K562 (cell line): ENCODE data around the gene SERPINB4.
"Not testable (repeated sequence)": the region's sequence is repeated elsewhere in the genome, so short reads cannot be mapped to it uniquely, and the experiment has no call there.

Experiments
- CTCF ChIP-seq, 3 experiments: IDR thresholded peaks in 2 of 3; conservative IDR thresholded peaks in 1 of 3; 2 replicates each; pipeline ENCODE4 v1.5.1; 2011 to 2012; ENCODE audit warnings: low read length in 3 of 3, mild to moderate bottlenecking in 3 of 3, control low read depth in 2 of 3, improper control_type of control experiment in 1 of 3, inconsistent platforms in 1 of 3, low read depth in 1 of 3, mixed read lengths in 1 of 3, moderate library complexity in 1 of 3; ENCODE audit not compliant: insufficient read depth in 2 of 3
- PHB ChIP-seq: fragments of 250-450 bp; sonication (Bioruptor Pico); IDR thresholded peaks from 2 replicates; pipeline ENCODE4 v1.5.0; 2021
- THRAP3 ChIP-seq: fragments of 450-650 bp; IDR thresholded peaks from 2 replicates; pipeline ENCODE4 v1.6.1; 2016; ENCODE audit warnings: mild to moderate bottlenecking, inconsistent platforms, borderline replicate concordance
- TF ChIP-seq, protein P1 (sequence below): fragments of 450-650 bp; IDR thresholded peaks from 2 replicates; pipeline ENCODE4 v1.6.1; 2016; ENCODE audit warnings: low read depth

DNA sequence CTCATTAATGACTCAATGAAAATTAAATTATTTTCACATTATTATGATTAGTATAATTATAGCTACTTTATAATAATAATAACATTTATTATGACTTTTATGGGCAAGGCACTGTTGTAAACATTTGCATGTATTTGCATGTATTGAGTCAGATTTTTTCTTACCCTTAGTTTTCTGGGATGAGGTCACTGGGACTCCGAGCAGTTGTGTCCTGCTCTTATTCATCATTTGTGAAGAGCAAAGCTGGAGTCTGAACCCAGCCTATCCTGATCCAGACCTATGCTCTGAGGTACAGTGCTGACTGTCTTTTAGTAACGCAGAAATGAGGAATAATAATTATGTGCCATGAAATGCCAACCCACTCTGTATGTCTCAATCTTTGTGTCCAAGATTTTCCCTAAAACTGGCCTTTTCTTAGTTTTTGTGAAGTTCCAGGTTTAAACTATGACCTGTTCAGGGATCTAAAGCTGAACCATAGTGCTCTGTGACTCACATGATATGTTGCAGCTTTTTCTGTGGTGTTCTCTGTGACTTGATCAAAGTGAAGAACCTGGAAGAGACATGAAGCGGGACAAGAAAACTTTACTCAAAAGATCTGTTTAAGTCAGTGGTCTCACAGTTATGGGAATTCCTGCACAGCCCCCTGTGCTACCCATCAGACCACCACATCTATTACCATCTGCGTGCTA lies 1.2 kb downstream of the SERPINB4 start:
- not testable (repeated sequence) for TF ChIP-seq PHB (CRISPR knock-in tag); CTCF (IDR thresholded peaks at IDR 0.05 in 2 of 3, conservative IDR thresholded peaks at IDR 0.05 in 1 of 3; ENCODE audit: insufficient read depth in 2 of 3, low read depth in 1 of 3, low read length in 3 of 3); THRAP3
- TF ChIP-seq, protein P1, sequence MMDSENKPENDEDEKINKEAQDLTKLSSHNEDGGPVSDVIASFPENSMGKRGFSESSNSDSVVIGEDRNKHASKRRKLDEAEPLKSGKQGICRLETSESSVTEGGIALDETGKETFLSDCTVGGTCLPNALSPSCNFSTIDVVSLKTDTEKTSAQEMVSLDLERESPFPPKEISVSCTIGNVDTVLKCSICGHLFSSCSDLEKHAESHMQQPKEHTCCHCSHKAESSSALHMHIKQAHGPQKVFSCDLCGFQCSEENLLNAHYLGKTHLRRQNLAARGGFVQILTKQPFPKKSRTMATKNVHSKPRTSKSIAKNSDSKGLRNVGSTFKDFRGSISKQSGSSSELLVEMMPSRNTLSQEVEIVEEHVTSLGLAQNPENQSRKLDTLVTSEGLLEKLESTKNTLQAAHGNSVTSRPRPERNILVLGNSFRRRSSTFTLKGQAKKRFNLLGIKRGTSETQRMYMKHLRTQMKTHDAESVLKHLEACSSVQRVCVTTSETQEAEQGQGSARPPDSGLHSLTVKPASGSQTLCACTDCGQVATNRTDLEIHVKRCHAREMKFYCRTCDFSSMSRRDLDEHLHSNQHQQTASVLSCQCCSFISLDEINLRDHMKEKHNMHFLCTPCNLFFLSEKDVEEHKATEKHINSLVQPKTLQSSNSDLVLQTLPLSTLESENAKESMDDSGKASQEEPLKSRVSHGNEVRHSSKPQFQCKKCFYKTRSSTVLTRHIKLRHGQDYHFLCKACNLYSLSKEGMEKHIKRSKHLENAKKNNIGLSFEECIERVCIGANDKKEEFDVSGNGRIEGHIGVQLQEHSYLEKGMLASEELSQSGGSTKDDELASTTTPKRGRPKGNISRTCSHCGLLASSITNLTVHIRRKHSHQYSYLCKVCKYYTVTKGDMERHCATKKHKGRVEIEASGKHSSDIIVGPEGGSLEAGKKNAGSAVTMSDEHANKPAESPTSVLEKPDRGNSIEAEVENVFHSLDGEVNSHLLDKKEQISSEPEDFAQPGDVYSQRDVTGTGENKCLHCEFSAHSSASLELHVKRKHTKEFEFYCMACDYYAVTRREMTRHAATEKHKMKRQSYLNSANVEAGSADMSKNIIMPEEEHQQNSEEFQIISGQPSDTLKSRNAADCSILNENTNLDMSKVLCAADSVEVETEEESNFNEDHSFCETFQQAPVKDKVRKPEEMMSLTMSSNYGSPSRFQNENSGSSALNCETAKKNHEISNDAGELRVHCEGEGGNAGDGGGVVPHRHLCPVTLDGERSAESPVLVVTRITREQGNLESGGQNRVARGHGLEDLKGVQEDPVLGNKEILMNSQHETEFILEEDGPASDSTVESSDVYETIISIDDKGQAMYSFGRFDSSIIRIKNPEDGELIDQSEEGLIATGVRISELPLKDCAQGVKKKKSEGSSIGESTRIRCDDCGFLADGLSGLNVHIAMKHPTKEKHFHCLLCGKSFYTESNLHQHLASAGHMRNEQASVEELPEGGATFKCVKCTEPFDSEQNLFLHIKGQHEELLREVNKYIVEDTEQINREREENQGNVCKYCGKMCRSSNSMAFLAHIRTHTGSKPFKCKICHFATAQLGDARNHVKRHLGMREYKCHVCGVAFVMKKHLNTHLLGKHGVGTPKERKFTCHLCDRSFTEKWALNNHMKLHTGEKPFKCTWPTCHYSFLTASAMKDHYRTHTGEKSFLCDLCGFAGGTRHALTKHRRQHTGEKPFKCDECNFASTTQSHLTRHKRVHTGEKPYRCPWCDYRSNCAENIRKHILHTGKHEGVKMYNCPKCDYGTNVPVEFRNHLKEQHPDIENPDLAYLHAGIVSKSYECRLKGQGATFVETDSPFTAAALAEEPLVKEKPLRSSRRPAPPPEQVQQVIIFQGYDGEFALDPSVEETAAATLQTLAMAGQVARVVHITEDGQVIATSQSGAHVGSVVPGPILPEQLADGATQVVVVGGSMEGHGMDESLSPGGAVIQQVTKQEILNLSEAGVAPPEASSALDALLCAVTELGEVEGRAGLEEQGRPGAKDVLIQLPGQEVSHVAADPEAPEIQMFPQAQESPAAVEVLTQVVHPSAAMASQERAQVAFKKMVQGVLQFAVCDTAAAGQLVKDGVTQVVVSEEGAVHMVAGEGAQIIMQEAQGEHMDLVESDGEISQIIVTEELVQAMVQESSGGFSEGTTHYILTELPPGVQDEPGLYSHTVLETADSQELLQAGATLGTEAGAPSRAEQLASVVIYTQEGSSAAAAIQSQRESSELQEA: not testable (repeated sequence)
